T-helper 2 cell treated with Interferon-gamma antibody and Interleukin-4, amounts not matched to agents 5 μg/mL and 100 μg/mL, for 36 hours (primary cell): Measurements from ENCODE around the gene LSAMP.

Experiments used
- DNase-seq: peaks from one replicate; pipeline ENCODE4 v3.0.0; 2021; ENCODE audit warnings: low spot score
- H3K27ac Mint-ChIP-seq: one replicate; pipeline ENCODE4 v1.8.0; 2021; ENCODE audit warnings: mild to moderate bottlenecking, mixed read lengths
- H3K27me3 Mint-ChIP-seq: one replicate; pipeline ENCODE4 v1.8.0; 2021; ENCODE audit warnings: low read depth, mixed read lengths
- H3K36me3 Mint-ChIP-seq: one replicate; pipeline ENCODE4 v1.8.0; 2021; ENCODE audit warnings: low read depth, mixed read lengths
- H3K4me1 Mint-ChIP-seq: one replicate; pipeline ENCODE4 v1.8.0; 2021; ENCODE audit warnings: low read depth, mixed read lengths
- H3K4me3 Mint-ChIP-seq: one replicate; pipeline ENCODE4 v1.8.0; 2022; ENCODE audit warnings: mild to moderate bottlenecking, moderate library complexity, mixed read lengths
- H3K9me3 Mint-ChIP-seq: one replicate; pipeline ENCODE4 v1.8.0; 2021; ENCODE audit warnings: mixed read lengths

Gene LSAMP

DNA sequence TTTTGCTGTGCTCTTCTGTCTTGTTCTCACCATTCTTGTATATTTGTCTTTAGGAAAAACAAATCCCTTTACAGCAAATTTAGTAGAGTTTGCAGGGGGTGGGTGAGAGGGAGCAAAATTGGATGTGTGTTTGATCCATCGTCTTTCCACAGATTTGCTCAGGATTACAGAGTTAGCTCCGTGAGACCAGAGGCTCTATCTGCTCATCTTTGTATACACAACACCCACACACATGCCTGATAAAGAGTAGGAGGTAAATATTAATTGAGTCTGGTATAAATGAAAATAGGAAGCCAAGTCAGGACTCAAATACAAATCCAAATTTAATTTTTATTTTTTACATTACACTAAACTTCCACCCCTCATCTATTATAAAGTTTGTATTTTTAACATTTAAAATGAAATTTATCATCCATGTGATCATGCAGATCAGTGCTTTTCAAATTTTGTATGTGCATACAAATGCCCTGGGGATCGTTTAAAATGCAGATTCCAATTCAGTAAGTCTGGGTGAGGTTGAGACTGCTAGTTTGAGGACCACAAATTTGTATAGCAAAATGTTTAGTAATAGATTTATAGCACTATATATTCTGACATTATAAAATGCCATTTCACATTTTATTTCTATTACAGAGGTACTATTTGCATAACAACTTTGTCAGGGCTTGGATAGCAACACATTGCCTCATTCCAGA, 326.7 kb downstream of the LSAMP start:
- DNase-seq, result no peak
- Mint-ChIP-seq H3K4me3 (no peak overlapping the region), H3K27me3 (no peaks in the 10 kb centered on the region), H3K9me3 (no peaks in the 10 kb centered on the region), H3K4me1 (no peaks in the 10 kb centered on the region), H3K27ac (no peak overlapping the region), H3K36me3 (no peaks in the 10 kb centered on the region)

DNA sequence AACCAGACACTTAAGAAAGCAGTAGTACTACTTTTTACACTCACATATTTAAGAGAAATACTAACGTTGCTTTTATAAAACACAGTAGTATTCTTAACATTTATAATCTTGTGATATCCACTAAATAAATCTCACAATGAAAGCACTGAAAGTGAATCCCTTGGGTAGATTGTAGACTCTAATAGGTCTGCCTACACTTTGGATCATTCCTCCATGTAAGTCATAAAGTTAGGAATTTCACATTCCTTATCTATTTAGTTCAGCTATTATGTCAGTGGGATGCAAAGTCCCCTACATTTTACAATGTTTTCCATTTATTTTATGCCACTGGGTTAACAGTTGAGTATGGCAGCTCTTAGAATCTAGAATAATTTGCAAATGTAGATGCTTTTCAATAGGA, 330.7 kb downstream of the LSAMP start:
- H3K27me3 Mint-ChIP-seq, result no peaks in the 10 kb centered on the region
- no peak overlapping the region for H3K4me3 Mint-ChIP-seq
- H3K36me3 Mint-ChIP-seq, result no peaks in the 10 kb centered on the region
- DNase-seq, result no peak
- H3K4me1 Mint-ChIP-seq, result no peaks in the 10 kb centered on the region
- H3K27ac Mint-ChIP-seq, result no peak overlapping the region
- H3K9me3 Mint-ChIP-seq, result no peaks in the 10 kb centered on the region

DNA sequence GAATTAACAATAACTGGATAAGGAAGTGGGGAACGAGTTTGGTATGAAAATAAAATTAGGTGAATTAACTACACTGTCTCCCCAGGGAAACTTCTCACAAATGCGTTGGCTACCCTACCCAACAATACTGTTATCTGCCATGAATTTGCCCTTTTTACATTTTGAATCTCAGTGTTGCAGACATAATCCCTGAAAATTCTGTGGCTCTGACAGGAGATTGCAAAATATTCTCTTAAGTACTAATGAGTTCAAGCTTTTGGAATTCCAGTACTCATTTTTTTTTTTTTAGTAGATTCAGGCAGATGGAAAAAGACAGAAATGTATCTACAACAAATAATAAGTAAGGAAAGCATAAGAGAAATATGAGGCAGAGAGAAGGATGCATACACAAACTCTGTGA, 332.6 kb downstream of the LSAMP start:
- Mint-ChIP-seq H3K4me3 (no peak overlapping the region), H3K4me1 (no peaks in the 10 kb centered on the region), H3K27ac (no peak overlapping the region), H3K9me3 (no peaks in the 10 kb centered on the region), H3K36me3 (no peaks in the 10 kb centered on the region), H3K27me3 (no peaks in the 10 kb centered on the region)
- DNase-seq, result no peak

DNA sequence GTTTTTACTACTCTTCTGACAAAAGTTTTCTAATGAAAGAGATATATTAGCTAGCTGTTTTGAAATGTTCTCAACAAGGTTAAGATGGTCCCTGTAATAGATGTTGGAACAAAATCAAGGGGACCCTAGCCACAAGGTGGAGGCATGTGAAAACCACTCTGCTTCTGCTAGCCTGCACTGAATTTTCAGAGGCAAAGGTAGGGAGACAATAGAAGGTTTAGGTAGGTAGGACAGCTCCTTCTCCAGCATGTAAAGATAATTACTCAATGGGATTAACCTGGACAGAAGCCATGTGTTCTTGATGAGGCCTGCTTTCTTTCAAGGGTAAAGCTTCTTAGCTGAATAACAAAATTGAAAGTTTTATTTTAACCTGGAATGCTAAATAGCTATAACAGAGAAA, 333.5 kb downstream of the LSAMP start:
- H3K27me3 Mint-ChIP-seq, result no peaks in the 10 kb centered on the region
- H3K9me3 Mint-ChIP-seq, result no peaks in the 10 kb centered on the region
- no peaks in the 10 kb centered on the region for H3K4me1 Mint-ChIP-seq
- no peak for DNase-seq
- H3K4me3 Mint-ChIP-seq, result no peak overlapping the region
- no peak overlapping the region for H3K27ac Mint-ChIP-seq
- no peaks in the 10 kb centered on the region for H3K36me3 Mint-ChIP-seq

DNA sequence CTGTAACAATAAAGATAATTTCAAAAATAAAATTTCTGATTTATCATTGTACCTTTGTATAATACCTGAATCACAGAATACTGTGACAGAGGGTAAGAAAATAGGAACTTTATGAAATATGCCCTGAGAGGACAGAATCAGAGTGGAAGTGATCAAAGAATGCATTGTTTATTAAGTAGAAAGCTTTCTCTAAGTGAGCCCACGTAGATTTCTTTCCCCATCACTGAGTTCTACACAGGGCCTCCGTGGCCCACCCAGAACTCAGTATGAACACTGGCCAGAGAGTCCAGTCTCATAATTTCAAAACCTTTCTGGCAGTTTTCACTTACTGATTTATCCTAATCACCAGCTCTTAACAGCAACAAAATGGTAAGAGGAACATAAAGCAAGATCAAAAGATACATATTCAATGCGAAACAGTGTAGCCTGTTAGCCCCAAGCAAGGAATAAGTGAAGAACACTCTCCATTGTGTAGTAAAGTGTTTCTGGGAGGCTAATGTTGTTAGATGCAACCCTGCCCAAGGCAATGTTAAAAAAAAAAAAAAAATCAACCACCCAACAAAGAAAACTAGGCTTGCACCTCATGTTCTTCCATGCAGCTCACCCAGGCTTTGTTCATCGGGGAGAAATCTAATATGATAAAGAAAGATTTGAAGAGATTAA, 341.3 kb downstream of the LSAMP start:
- no peak overlapping the region for H3K4me3 Mint-ChIP-seq
- no peaks in the 10 kb centered on the region for H3K27me3 Mint-ChIP-seq
- no peaks in the 10 kb centered on the region for H3K9me3 Mint-ChIP-seq
- DNase-seq, result no peak
- no peaks in the 10 kb centered on the region for H3K4me1 Mint-ChIP-seq
- H3K36me3 Mint-ChIP-seq, result no peaks in the 10 kb centered on the region
- no peak overlapping the region for H3K27ac Mint-ChIP-seq

DNA sequence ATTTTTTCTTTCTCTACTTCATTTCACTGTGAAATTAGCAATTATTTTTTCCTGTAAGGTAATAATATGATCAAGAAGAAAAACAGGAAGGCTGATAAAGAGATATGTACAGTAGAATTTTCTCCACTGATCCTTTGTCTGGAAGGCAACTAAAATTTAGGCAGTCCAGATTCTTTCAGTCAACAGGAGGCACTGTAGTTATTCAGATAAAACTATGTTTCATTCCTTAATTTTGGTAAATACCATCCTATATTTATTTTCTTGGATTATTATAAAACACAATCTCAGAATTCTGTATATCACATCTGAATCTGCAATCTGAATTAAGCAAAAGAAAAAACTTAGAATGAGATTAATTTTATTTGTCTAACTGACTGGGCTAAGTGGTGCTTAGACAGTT, 343.2 kb downstream of the LSAMP start:
- Mint-ChIP-seq H3K36me3 (no peaks in the 10 kb centered on the region), H3K27ac (no peak overlapping the region), H3K4me3 (no peak overlapping the region), H3K9me3 (no peaks in the 10 kb centered on the region), H3K4me1 (no peaks in the 10 kb centered on the region), H3K27me3 (no peaks in the 10 kb centered on the region)
- no peak for DNase-seq

DNA sequence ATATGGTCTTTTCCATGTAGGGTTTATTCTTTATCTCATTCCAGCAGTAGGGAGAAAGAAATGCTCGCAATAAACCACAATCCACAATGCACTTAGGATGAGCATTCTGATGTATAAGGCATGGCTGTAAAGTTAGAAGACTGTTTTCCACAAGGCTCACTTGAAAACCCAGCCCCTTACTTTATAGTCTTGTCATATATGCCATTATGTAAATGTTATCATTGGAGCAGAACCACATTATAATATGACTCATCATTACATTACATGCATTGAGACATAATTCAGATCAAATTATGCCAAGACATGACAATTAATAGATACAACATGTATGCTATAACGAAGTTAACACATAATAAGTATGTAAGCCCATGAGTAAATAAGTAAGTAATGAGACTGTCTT, 348.1 kb downstream of the LSAMP start:
- no peak for DNase-seq
- Mint-ChIP-seq H3K4me1 (no peaks in the 10 kb centered on the region), H3K4me3 (no peak overlapping the region), H3K36me3 (no peaks in the 10 kb centered on the region), H3K9me3 (no peaks in the 10 kb centered on the region), H3K27ac (no peak overlapping the region), H3K27me3 (no peaks in the 10 kb centered on the region)

DNA sequence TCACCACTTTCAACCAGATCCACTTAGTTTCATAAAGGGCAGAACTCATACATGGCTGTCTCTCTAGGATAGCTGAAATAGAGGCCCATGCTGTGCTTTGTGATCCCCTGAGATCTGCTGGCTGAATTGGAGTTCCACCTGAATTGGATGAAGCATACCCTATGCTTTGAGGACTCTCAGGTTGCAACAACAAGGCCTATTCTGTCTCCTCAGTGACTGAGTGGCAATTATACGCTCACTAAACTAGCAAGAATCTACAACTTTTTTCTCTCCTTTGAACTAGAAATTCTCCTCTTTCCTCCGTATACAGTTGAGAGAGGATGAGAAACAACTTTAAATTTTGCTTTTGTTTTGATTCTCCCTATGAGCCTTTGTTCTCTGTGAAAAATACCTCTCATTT, 348.7 kb downstream of the LSAMP start:
- H3K36me3 Mint-ChIP-seq, result no peaks in the 10 kb centered on the region
- no peaks in the 10 kb centered on the region for H3K9me3 Mint-ChIP-seq
- no peaks in the 10 kb centered on the region for H3K27me3 Mint-ChIP-seq
- no peak for DNase-seq
- no peak overlapping the region for H3K27ac Mint-ChIP-seq
- H3K4me1 Mint-ChIP-seq, result no peaks in the 10 kb centered on the region
- no peak overlapping the region for H3K4me3 Mint-ChIP-seq

DNA sequence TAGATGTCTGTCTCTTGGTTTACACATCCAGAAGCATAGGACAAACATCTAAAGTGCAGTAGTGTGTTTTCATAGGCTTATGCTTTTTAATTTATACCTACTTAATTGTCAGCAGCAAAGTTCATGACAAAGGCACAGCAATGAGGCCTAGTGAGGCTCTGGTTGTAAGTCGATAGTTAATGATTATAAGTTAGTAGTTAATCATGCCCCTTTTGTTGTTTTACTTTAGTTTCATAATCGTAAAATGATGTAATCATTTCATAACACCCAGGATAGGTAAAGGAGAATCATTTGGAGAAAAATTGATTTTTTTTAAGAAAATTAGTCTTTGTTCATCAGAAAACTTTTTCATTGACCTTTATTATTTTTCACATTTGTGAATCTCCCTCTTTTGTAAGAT, 351.9 kb downstream of the LSAMP start:
- H3K4me1 Mint-ChIP-seq, result no peaks in the 10 kb centered on the region
- peaks cover 5% of the 10 kb centered on the region for H3K9me3 Mint-ChIP-seq
- DNase-seq, result no peak
- no peak overlapping the region for H3K27ac Mint-ChIP-seq
- H3K27me3 Mint-ChIP-seq, result no peaks in the 10 kb centered on the region
- no peak overlapping the region for H3K4me3 Mint-ChIP-seq
- H3K36me3 Mint-ChIP-seq, result no peaks in the 10 kb centered on the region

DNA sequence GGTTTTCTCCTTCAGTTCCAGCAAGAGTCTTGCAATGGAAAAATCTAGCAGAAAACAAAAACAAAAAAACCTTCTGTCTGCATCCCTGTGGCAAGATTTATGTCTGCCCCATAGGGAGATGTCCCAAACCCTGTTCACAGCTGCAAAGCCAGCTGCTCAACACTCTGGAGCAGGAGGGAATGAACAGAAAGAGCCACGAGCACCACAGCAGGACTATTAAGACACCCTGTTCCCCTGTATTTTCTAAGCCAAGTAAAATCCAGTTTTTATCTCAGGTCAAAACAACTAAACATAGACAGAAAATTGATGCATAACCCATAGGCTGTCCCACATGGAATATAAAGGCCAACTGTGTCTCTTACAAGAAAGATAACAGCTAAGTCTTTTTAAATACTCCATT, 357.9 kb downstream of the LSAMP start:
- Mint-ChIP-seq H3K27ac (no peak overlapping the region), H3K27me3 (no peaks in the 10 kb centered on the region), H3K9me3 (peaks cover 5% of the 10 kb centered on the region), H3K36me3 (no peaks in the 10 kb centered on the region), H3K4me1 (no peaks in the 10 kb centered on the region), H3K4me3 (no peak overlapping the region)
- DNase-seq, result no peak

DNA sequence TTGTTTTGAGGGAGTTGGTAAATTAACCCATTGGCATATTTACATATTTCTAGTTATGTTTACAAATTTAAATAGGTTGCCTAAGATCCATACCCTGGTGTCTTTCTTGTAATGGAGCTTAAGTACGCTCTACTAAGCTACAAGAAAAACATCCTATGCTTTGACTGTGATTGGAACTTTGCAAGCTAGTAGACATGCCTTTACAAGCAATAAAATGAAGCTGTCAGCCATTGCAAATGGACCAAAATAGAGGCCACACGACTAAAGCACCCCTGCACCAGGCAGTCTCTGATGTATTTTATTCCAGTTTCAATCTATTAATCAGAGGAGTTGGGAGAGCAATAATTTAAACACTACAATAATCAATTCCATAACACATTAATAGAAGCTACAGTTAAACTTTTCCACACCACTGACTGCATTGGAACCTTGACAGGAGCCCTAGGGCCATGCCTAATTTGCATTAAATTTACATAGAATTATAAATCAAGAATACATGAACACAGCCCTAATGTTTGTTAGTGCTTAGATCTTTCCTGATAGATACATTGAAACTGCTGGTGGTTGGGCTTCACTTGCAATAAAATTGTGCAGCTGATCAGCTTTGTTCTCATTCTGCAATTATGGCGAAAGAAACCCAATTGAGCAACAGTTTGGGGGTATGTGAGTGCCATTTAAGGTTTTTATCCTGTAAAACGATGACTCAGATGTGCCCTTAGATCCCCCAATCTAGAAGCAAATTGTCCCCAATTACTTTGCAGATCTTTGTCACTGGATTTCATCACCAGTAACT, 360.1 kb downstream of the LSAMP start:
- Mint-ChIP-seq H3K36me3 (no peaks in the 10 kb centered on the region), H3K4me1 (no peaks in the 10 kb centered on the region), H3K9me3 (no peaks in the 10 kb centered on the region), H3K4me3 (no peak overlapping the region), H3K27ac (no peak overlapping the region), H3K27me3 (no peaks in the 10 kb centered on the region)
- DNase-seq, result no peak

DNA sequence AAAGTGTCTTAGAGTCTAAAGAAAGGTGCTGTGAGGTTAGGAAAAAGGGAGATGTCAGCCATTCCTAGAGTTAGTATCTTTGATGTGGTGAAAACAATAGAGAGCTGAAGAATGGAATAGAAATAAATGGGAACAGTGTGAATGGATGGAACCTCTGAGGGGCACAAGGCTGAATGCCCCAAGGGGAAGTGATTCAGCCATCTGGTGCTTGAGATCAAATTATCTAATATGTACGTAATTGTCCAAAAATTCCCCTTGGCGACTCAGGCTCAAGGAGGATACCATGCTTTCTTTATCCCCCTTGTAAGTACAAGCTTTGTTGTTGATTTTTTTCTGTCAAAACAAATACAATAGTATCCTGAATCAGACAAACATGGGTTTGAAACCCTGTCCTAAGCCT, 361.6 kb downstream of the LSAMP start:
- Mint-ChIP-seq H3K4me1 (no peaks in the 10 kb centered on the region), H3K27ac (no peak overlapping the region), H3K4me3 (no peak overlapping the region), H3K27me3 (no peaks in the 10 kb centered on the region), H3K9me3 (no peaks in the 10 kb centered on the region), H3K36me3 (no peaks in the 10 kb centered on the region)
- no peak for DNase-seq

DNA sequence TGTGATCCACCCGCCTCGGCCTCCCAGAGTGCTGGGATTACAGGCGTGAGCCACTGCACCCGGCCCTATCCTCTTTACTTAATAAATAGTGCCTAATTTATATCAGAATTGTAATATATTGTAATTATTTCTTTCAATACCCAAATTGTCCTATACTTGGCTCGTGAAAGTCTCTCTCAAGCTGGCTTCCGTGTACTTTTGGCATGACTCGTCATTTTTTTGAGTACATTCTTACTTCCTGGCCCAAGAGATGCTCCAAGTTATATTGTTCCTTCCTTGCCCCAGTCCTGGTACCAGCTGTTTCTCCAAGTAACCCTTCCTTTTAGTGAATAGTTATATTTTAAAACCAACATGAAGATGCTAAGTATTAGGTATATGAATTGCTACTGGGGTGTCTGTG, 366.7 kb downstream of the LSAMP start:
- Mint-ChIP-seq H3K4me3 (no peak overlapping the region), H3K4me1 (no peaks in the 10 kb centered on the region), H3K9me3 (no peaks in the 10 kb centered on the region), H3K27me3 (no peaks in the 10 kb centered on the region), H3K36me3 (no peaks in the 10 kb centered on the region), H3K27ac (no peak overlapping the region)
- no peak for DNase-seq

DNA sequence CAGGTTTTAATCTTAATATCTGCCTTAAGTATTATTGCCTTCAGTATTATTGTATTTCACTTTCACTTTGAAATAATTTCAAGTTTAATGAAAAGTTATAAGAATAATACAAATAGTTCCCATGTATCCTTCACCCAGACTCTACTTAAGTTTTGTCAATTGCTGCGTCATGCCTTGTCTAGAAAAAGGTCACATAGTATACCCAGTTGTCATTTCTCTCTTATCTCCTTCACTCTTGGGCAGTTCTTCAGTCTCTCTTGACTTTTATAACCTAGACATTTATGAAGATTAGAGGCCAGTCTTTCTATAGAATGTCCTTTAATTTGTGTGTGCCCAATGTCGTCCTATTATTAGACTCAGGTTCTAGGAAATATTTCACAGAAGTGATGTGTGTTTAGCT, 367.7 kb downstream of the LSAMP start:
- no peaks in the 10 kb centered on the region for H3K36me3 Mint-ChIP-seq
- DNase-seq, result no peak
- H3K9me3 Mint-ChIP-seq, result no peaks in the 10 kb centered on the region
- no peaks in the 10 kb centered on the region for H3K4me1 Mint-ChIP-seq
- no peak overlapping the region for H3K27ac Mint-ChIP-seq
- no peaks in the 10 kb centered on the region for H3K27me3 Mint-ChIP-seq
- no peak overlapping the region for H3K4me3 Mint-ChIP-seq
